Lower lobe of right lung (tissue), 2 donors: ENCODE data around the gene KIAA0753. TPM values are rescaled to one million over a fixed set of nuclear protein-coding genes. Genes with fewer than 3 reads are reported as not detected.

Experiments
- ATAC-seq, 2 donors: fragments of 200-7000 bp; cut with Tn5 transposase; one replicate each; pipeline ENCODE4 v1.9.1; 2020 to 2022; ENCODE audit warnings: mild to moderate bottlenecking in 2 of 2, moderate library complexity in 2 of 2
- DNase-seq: peaks from one replicate; pipeline ENCODE4 v3.0.0-alpha.2; 2020
- H3K27ac ChIP-seq: fragments of 200-600 bp; one replicate; pipeline ENCODE4 v1.8.0; 2022
- H3K27me3 ChIP-seq: fragments of 200-600 bp; one replicate; pipeline ENCODE4 v1.8.0; 2022; ENCODE audit warnings: low read depth
- H3K36me3 ChIP-seq: fragments of 200-600 bp; one replicate; pipeline ENCODE4 v1.8.0; 2022; ENCODE audit warnings: mild to moderate bottlenecking
- H3K4me1 ChIP-seq: fragments of 200-600 bp; one replicate; pipeline ENCODE4 v1.8.0; 2022
- H3K4me3 ChIP-seq: fragments of 200-600 bp; one replicate; pipeline ENCODE4 v1.8.0; 2022; ENCODE audit warnings: mild to moderate bottlenecking
- H3K9me3 ChIP-seq: fragments of 200-600 bp; one replicate; pipeline ENCODE4 v1.8.0; 2022
- CTCF ChIP-seq: fragments of 200-600 bp; IDR thresholded peaks from one replicate; pipeline ENCODE4 v1.8.0; 2022; ENCODE audit warnings: antibody characterized with exemption, mild to moderate bottlenecking
- intact Hi-C: fragments of 100-400 bp; cut with DNase I; formaldehyde crosslinking; loops from one replicate; pipeline ENCODE4 v1.11.0; 2022
- total RNA-seq: library from RNA; stranded (reverse); fragmentation: NEBNext Ultra II Directional; extraction: Animal tissue kit (Norgen Biotek cat#: 25700); gene quantifications from one replicate; pipeline ENCODE4 v1.2.1, GENCODE V29; 2021
- donor health status: DM: no; HTN: yes; CAD: no; lungs with severe emphysema.

The KIAA0753 gene
- total RNA-seq, 1 donor from 2014 or later: 20.0 TPM

- intact Hi-C loops: no loop called here
- Histone ChIP-seq H3K36me3 (no peaks in the 10 kb centered on the region), H3K4me1 (no peaks in the 10 kb centered on the region), H3K4me3 (no peak overlapping the region), H3K27ac (no peak overlapping the region), H3K9me3 (peaks cover 4% of the 10 kb centered on the region), H3K27me3 (no peaks in the 10 kb centered on the region)
- DNase-seq (no peak), ATAC-seq (no peak)
- TF ChIP-seq CTCF: no peak
These were observed 97.9 kb downstream of the KIAA0753 start for GRCh38 chr17:6542577-6542976.

GRCh38 chr17:6541886-6542285 is 98.6 kb downstream of the KIAA0753 start:
- Histone ChIP-seq H3K27ac (no peak overlapping the region), H3K4me1 (no peaks in the 10 kb centered on the region), H3K4me3 (no peak overlapping the region), H3K27me3 (no peaks in the 10 kb centered on the region), H3K9me3 (peaks cover 4% of the 10 kb centered on the region), H3K36me3 (no peaks in the 10 kb centered on the region)
- DNase-seq (no peak), ATAC-seq (no peak)
- intact Hi-C loops: no loop called here
- no peak for TF ChIP-seq CTCF

- peaks cover 4% of the 10 kb centered on the region for H3K9me3 ChIP-seq
- DNase-seq (no peak), ATAC-seq (no peak)
- intact Hi-C loops: no loop called here
- H3K36me3 ChIP-seq: no peaks in the 10 kb centered on the region
- no peaks in the 10 kb centered on the region for H3K27me3 ChIP-seq
- H3K4me3 ChIP-seq: no peak overlapping the region
- H3K4me1 ChIP-seq: no peaks in the 10 kb centered on the region
- TF ChIP-seq CTCF: no peak
- H3K27ac ChIP-seq: no peak overlapping the region
These were observed 100.6 kb downstream of the KIAA0753 start for GRCh38 chr17:6539871-6540270.

GRCh38 chr17:6536566-6537065 is 103.9 kb downstream of the KIAA0753 start:
- H3K36me3 ChIP-seq: no peaks in the 10 kb centered on the region
- intact Hi-C loops: no loop called here
- TF ChIP-seq CTCF: no peak
- H3K27me3 ChIP-seq: no peaks in the 10 kb centered on the region
- ATAC-seq (no peak), DNase-seq (no peak)
- no peak overlapping the region for H3K4me3 ChIP-seq
- no peak overlapping the region for H3K27ac ChIP-seq
- H3K4me1 ChIP-seq: no peaks in the 10 kb centered on the region
- H3K9me3 ChIP-seq: peaks cover 4% of the 10 kb centered on the region

GRCh38 chr17:6536053-6536452 is 104.5 kb downstream of the KIAA0753 start:
- Histone ChIP-seq H3K4me3 (no peak overlapping the region), H3K4me1 (no peaks in the 10 kb centered on the region), H3K27ac (no peak overlapping the region), H3K27me3 (no peaks in the 10 kb centered on the region), H3K36me3 (no peaks in the 10 kb centered on the region), H3K9me3 (peaks cover 4% of the 10 kb centered on the region)
- TF ChIP-seq CTCF: no peak
- DNase-seq (no peak), ATAC-seq (no peak)
- intact Hi-C loops: no loop called here
